Renal pelvis (tissue), 4 donors: Measurements from ENCODE around the gene CDH22. TPM values are rescaled to one million over a fixed set of nuclear protein-coding genes. Genes with fewer than 3 reads are reported as not detected.

ENCODE experiments used
- DNase-seq: peaks from one replicate; pipeline ENCODE4 v3.0.0-alpha.2; 2013
- polyA plus RNA-seq, 3 donors: library from polyadenylated mRNA; unstranded; fragments of 120-200 nt; gene quantifications; one replicate each; pipeline ENCODE4 v1.2.1, GENCODE V29; 2013; ENCODE audit not compliant: insufficient read length in 3 of 3

CDH22 gene
- polyA plus RNA-seq, 3 donors = 0.04 TPM; not detected in 2

GRCh38 chr20:46344488-46345162 lies 36.3 kb upstream of the CDH22 start:
- DNase-seq = no peak

DNA sequence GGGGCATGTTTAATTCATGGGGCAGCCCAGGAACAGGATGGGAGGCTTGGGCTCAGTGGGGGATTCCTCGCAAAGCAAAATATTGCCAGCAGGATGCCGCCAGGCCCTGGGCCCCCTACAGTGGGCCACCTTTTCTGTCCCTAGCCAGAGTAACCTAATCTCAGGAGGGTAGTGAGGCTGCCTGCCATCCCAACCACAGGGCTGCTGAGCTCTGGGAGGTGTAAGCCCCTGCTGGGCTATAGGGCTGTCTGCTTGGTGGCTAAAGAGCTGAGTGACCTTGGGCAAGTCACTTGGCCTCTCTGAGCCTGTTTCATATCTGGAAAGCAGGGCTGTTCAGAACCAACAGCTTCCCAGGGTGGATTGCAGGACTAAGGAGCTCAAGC lies 35.7 kb upstream of the CDH22 start:
- no peak for DNase-seq

- no peak for DNase-seq
Measured at GRCh38 chr20:46343348-46343974, 35.2 kb upstream of the CDH22 start.

DNA sequence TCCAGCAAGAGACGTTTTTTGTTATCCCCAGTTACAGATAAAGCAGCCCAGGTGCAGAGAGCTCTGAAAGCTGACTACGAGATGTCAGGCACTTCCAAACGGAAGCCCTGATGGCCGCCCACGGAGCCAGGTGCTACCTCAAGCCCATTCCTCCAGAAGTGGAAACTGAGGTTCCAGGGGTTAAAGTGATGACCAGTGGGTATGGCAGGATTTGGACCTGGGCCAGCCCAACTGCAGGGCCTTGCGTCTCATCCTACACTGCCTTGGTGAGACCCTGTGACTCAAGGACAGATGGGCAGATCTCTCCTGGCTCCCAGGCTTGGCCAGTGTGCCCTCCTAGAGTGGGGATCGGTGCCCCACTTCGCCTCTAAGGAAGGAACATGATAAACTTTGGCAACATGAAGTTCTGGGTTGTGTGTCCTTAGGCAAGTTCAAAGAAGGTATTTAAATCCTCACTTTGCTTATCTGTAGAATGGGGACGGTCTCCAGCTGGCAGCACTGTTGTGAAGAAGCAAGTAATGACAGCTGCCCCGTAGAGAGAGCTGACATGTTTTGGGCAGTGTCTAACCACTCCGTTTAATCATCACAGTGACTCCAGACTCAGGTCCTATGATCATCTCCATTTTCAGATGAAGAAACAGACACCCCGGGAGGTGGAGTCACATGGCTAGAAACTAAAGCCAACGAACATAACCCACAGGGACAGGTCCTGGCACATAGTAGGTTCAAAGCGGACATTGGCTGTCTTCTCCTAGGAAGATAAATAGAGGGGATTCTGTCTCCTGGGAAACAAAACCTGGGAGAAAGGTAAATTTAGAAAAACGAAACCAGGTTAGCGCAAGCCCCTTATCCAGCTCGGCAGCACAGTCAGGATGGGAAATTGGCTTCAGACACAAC lies 34.4 kb upstream of the CDH22 start:
- DNase-seq = no peak

DNA sequence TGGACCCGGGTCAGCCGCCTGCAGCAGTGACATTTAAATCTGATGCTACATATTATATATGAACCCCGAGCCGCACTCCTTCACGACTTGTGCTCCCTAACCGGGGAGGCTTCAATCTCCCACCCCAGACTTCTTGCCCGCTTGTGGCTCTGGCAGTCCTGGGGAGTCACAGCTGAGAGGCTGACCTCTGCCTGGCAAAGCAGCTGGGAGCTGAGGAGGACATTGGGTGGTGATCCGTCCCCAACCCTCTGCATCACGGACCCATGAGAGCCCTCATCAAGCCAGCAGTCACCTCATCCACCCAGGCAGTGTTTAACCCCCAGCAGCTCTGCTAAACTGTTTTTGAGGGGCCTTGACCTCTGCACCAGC lies 33.7 kb upstream of the CDH22 start:
- DNase-seq = no peak

- no peak for DNase-seq
Measured at GRCh38 chr20:46341074-46342009, 33.0 kb upstream of the CDH22 start.

DNA sequence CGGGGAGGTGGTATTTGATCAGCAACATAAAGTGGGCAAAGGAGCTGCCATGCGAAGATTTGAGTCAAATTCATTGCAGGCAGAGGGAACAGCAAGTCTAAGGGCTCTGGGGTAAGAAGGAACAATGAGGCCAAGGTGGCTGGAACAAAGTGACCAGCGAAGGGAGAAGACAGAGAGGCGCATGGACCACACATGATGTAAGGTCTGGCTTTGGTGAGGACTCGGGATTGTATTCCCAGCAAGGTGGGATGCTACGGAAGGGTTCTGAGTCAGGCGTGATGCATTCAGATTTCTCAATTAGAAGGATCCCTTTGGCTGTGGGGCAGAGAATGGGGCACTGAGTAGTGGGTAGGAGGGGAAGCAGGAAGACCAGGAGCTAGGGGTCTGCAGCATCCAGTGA lies 30.7 kb upstream of the CDH22 start:
- DNase-seq = no peak

DNA sequence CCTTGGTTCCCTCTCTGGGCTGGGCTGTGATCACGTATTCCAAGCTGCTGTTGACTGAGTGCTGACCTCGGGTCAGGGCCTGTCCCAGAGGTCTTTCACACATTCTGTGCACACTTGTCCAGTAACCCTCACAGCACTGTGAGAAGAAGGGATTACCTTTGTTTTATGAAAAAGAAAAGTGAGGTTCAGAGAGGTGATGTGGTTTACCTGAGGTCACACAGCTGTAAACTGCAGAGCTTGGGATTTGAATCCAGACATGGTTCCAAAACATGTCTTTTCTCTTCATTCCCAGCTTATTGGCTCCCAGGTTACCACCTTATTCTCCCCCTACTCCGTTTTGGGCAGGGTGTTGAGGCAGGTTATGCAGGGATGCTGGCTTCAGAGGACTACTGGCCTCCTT lies 28.4 kb upstream of the CDH22 start:
- no peak for DNase-seq

GRCh38 chr20:46334303-46334904 lies 26.1 kb upstream of the CDH22 start:
- no peak for DNase-seq

DNA sequence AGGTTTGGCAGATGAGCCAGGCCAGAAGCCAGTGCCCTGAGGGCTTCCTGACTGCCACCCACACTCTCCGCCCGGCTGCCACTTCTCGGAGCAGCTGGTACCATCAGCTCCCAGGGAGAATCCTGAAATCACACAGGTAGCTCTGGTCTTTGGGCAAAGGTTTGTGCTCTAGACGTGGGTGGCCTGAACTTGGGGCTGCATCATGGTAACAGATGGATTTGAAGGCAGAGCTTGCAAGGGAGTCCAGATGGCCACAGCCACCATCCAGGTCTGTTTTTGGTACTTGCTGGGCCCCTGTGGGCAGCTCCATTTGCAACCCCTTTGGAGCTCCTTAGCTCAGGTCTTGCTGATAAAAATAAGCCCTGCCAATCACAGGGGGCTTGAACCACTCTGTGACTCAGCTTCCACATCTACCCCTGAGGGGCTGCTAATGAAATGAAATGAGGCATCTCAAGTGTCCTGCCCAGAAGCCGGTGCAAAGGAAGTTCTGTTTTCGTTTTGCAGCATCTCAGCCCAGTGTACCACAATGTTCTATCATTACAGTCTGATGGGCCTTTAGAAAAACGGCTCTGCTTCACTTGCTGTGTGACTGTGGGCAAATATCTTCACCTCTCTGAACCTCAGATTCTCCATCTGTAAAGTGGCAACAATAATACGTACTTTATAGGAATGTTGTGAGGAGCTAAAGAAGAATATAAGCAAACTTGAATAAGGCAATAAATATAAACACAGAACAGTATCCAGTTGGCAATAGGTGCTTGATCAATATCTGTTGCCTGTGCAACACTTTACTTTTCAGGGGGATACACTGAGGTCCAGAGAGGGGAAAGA lies 25.1 kb upstream of the CDH22 start:
- DNase-seq = no peak

DNA sequence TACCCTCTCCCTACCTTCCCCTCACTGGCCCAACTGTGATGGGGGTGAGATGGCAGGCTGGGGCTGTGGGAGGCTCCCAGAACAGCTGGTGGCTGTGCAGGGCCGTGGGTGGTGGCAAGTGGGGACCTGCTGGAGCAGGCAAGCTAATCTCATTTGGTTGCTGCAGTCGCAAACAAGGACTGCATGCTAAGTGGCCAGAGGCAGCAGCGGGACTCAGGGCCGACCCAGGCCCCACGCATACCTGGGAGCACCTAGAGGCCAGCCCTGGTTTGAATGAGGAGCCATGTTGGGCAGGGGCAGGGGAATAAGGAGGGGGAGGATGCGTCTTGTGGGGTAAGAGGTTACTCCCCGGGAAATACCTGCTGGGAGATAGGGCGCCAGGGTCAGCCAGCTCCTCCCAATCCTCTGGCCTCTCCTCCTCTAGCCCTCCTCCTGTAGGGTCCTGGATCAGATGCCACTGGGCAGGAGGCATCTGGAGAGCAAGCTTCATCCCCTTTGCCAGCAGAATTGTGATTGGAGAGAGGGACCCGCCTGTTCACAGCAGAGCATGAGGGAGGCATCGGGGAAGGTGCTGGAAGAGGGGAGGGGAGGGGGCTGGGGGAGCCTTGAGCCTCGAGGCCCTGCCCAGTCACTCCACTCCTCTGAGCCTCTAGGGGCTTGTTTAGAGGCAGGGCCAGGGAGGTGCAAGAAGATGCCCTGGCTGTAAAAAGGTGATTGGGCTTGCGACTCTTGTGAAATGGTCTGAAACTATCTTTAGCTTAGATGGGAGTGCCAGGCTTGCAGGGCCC lies 24.3 kb upstream of the CDH22 start:
- DNase-seq = no peak

DNA sequence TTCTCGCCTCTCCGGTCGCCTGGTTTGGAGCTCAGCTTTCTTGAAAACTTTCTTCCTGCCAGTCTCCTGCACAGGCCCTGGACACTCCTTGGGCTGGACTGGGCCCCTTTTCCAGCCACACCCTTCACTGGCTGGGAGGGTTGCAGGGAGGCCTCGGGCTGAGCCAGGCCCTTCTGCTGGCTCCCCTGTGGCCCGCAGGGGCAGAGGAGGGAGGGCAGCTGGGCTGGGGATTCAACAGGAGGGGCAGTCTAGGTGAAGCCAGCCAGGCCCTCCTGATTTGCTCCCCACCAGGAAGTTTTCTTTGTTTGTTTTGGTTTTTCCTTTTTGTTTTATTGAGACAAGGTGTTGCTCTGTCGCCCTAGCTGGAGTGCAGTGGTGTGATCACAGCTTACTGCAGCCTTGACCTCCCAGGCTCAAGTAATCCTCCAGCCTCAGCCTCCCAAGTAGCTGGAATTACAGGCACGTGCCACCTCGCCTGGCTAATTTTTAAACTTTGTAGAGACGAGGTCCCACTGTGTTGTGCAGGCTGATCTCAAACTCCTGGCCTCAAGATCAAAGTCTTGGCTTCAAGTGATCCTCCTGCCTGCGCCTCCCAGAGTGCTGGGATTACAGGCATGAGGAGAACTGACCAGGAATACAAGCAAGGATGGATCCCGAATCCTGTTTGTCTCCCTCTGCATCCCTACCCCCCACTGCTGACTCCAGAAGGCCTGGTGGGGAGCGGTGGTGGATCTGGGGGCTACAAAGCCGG lies 23.5 kb upstream of the CDH22 start:
- no peak for DNase-seq

GRCh38 chr20:46330831-46331371 lies 22.6 kb upstream of the CDH22 start:
- no peak for DNase-seq

DNA sequence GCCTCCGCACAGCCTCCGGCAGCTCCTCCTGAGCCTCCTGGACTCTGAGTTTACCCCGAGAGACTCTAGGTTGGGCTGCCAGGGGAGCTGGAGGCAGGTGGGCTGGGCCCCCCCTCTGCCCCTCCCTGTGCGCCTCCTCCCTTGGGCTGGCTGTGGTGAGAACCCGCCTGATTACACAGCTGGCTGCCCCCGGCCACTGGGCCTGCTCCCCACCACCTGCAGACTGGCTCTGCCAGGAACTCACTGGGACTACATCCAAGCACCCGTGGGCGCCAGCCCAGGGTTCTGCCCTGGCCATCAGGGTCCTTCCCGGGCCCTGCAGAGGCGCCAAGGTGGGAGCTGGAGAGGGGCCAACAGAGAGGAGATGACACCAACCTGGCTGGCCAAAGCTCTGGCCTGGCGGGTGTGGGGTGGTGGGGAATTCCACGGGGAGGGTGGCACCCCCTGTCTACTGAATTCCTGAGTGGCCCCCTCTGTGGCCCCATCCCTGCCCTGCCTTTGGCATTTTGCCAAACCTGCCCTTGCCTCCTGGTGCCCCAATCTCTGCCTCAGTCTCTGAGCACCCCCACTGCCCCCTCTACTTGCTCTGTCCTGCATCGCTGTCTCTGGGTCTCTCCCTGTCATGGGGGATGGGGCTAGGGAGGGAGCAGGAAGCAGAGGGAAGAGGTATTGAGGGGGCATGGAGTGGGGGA lies 21.9 kb upstream of the CDH22 start:
- DNase-seq = no peak

DNA sequence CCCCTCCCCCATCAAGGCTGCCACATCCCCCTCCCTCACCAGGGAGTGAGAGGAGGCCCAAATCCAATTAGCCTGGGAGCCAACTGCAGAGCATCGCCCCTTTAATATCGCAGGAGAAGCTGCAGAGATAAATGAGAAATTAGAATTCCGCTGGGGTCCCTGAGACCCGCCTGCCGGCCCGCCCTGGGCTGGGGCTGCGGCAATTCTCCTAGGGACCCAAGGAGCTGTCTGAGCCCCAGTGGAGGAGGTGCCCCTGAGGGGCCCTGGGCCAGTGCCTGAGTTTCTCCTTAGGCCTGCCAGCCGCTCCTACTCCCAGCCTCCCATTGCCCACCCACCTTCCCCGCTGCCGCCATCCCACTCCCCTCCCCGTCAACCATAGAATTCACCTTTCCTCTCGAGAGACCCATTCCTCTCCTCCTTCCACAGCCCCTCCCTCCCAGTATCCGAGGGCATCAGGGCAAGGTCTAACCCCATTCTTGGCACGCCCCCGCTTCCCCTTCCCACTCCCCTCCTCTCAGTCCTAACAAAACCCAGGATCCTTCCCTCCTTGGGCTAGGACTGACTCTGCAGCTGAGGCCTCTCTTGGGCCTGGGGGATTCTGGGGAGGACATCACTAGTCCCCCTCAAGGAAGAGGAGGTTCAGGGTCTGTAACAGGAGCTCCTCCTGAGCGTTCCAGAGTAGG lies 20.0 kb upstream of the CDH22 start:
- no peak for DNase-seq

DNA sequence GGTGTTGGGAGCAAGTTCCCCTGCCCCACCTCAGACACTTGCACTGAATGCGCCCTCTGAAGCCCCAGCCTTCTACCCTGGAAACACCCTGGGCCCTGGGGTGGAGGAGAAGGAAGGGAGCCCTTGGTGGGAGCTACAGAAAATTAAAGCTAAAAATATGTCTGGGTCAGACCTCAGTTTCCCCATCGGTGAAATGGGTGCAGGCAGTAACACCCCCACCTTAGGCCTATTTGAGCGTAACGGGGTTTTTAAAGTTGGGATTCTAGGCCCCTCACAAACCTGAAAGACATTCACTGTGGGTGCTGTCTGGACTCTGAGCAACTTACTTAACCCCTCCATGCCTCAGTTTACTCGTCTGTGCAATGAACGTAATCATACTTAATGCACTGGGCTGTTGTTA lies 19.3 kb upstream of the CDH22 start:
- no peak for DNase-seq

- DNase-seq = no peak
Measured at GRCh38 chr20:46325789-46326188, 17.5 kb upstream of the CDH22 start.
